HG02981 (cell line): ENCODE data around the gene CACFD1.

ENCODE experiments used
- ATAC-seq: cut with Tn5 transposase; IDR thresholded peaks from one replicate; pipeline ENCODE4 v1.9.1; 2021; ENCODE audit warnings: mild to moderate bottlenecking, moderate library complexity; ENCODE audit not compliant: unreplicated experiment

The CACFD1 gene

DNA sequence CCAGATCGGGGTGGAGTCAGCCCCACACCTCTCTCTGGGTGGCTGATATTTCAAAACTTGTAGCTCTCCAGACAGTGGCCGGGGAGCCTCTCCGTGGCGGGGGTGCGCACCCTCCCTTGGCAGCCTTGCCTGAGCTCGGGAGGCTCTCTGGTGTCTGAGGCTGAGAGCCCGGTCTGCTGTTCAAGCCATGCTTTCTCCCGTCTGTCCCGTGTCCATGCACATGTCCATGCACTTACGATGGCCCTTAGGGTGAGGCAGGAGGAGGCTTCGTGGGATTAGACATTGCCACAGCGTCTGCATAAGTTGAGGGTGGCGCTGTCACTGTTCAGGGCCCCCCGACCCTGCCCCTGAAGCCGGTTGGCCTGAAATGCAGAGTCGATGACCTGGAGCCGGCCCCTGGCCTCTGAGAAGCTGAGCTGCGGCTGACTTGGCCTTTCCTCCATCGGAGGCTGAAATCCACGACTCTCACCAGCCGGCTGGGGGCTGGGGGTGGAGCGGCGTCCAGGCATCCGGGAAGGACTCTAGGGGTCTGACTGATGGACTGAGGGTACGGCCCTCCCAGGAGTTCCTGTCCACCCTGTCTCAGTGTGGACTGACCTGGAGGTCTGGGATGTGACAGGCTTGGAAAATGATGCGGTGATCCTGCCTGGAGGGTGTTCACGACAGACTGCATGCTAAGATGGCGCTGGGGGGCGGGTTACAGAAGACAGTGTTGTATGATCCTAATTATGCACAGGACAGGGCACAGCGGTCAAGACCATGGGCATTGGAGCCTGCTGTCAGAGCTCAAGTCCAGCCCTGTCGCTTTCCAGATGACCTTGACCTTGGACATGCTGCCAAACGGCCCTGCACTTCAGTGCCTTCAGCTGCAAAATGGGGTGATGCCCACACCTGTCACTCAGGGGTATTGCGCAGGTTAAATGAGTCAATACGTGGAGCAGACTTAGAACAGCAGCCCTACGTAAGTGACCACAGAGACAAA lies 37.4 kb downstream of the CACFD1 start:
- ATAC-seq, result no peak

DNA sequence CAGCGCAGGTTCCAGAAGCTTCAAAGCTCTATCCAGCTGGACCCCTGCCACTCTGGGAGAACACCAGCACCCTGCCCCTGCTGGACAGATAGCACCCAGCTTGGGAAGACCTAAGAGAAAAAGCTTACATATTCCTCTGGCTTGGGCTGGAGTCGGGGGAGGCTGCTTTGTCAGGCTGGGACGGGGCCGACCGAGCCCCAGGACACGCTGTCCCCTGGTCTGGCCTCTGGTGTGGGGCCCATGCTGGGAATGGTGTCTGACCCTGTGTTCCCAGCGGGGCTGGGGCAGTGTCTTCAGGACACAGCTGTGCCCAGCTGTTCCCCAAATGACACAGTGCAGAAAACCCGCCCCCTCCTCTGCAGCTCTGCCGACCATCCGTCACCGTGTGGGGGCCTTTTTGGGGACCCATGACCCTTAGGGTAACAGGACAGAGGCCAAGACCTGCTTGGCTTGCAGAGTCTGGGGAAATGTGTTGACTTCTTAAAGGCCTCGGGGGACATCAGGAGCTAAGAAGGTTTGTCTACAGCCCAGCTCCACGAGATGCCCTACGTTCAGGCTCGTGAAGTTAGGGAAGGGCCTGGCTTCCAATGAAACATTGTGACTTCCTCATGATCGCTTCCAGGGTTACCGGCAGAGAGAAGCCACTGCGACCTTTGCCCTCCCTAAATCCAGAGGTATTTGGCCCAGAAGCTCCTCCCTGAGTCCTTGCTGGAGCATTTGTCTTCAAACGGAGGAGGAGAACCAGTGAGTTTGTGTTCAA lies 39.5 kb downstream of the CACFD1 start:
- ATAC-seq, result no peak

DNA sequence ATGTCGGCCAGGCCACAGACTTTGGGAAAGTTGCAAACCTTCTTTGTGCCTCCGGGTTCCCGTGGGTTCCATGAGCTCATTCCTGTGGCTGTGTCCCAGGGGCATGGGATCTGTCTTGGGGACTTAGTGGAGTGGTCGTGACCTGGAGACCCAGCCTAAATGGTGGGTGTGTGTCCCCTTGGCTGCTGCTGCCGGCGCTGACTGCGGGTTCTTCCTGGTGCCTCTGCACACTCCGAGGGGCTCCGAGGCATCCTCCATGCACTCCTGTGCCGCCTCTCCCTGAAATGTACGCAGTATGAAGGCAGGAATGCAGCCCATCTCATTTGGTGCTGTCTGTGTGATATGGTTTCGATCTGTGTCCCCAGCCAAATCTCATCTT lies 40.1 kb downstream of the CACFD1 start:
- ATAC-seq, result no peak

DNA sequence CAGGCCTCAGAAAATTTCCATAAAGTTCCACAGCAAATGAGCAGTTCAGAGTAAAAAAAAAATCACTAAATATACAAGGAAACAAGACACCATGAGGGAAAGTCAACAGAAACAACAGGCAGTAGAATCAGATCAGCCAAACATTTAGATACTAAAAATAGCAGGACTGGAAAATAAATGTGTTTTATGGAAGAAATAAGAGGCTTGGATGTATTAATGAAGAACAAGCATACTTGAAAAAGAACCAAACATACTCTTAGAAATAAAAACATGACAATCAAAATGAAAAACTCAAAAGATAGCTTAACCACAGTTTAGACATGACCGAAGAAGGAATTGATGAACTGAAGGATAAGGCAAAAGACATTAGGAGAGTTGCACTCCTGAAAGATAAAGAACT lies 42.3 kb downstream of the CACFD1 start:
- no peak for ATAC-seq

GRCh38 chr9:133505186-133505830 lies 45.5 kb downstream of the CACFD1 start:
- ATAC-seq, result no peak

DNA sequence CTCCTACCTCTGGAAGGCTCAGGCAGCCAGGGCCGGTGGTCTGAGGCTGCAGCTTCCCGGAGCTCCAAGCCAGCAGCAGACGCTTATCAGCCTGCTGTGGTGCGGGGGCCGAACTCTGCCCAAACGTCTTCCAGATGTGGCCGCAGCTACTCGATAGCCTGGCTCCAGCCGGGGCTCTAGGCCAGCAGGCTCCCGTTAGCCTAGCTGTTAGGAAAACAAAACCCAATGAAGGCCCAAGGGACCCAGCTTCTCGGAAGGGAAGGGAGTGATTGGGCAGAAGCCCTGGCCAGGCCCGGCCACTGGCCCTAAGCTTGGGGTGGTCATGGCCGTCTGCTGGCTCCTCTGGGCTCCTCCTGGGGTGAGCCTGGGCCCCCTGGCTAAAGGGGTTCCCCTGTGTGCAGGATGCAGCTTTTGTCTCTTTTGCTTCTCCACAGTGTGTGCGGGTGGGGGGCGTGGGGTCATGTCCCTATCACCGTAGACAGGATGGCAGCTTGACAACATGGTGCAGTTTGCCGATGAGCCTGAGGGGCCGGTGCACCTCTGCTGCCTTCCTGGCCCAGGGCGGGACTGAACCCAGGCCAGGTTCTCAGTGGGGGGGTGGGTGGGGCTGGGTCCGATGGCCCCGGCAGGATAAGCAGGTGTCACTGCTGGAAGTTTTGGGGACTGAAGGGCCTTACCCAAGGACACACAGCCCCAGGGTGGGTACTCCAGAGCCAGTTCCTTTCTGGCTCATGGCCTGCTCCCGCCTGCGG lies 46.3 kb downstream of the CACFD1 start:
- no peak for ATAC-seq

DNA sequence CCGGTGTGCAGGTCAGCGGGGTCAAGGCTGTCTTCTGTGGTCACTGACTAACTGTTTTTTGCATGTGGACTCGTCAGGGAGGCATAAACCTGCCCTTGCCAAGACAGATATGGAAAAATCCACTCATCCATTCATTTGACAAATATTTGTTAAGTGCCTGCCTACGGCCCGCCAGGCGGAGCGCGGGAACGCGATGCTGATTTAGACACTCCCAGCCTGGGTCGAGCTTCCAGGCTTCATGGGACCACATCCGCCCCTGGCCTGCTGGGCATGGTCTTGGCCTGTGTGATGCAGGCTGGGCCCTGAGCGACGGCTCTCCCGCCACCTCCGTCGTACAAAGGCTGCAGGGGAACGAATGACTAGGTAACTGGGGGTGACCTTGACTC lies 46.9 kb downstream of the CACFD1 start:
- no peak for ATAC-seq

- ATAC-seq, result no peak
Measured at GRCh38 chr9:133507246-133507965, 47.6 kb downstream of the CACFD1 start.

- ATAC-seq, result no peak
Measured at GRCh38 chr9:133508046-133508445, 48.3 kb downstream of the CACFD1 start.

- ATAC-seq, result no peak
Measured at GRCh38 chr9:133509179-133510083, 49.7 kb downstream of the CACFD1 start.

GRCh38 chr9:133510926-133511505 lies 51.2 kb downstream of the CACFD1 start:
- ATAC-seq, result no peak

DNA sequence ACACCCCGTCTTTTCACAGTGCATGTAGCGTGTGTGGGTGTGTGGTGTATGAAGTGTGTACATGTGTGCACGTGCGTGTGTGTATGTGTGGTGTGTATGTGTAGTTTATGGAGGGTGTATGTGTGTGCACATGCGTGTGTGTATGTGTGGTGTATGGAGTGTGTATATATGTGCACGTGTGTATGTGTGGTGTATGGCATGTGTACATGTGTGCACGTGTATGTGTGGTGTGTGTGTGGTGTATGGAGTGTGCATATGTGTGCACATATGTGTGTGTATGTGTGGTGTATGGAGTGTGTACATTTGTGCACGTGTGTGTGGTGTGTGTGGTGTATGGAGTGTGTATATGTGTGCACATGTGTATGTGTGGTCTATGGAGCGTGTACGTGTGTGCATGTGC lies 51.8 kb downstream of the CACFD1 start:
- ATAC-seq, result no peak

- no peak for ATAC-seq
Measured at GRCh38 chr9:133512253-133513213, 52.8 kb downstream of the CACFD1 start.

DNA sequence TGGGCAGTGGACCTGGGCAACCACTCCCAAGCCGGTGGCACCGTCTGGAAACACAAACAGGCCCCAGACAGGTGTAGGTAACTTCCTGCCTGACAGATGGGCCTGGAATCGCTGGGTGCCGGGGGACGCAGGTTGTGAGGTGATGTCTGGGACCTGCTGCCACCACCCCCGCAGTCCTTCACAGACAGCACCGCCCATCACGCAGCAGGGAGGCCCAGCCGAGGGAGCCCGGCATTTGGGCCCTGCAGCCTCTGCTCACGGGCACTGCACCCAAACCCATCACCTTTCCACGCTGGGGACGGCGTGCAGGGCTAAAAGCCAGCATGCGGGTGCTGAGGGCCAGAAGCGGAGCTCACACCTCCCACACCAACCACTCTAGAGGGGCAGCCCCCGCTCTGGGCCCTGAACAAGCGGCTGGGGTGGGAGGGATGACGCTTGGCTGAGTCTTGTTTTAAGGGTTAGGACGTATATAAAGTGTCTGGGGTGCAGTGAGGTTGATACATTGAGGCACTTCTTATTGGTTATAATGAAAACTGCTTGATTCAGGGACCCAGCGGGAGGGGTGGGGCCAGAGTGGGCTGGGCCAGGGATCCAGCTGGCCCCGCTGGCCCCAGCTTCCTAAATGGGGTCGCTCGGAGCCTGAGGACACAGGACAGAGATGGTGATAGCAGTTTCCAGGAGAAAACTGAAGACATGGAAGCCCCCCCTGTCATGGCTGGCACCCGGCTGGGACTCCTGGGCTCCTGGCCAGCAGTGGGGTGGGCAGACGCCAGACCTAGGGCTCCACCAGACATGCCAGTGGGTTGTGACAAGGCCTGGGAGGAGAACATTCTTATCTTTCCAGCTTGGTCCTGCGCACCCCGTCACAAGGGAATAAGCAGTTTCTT lies 53.7 kb downstream of the CACFD1 start:
- ATAC-seq, result no peak

DNA sequence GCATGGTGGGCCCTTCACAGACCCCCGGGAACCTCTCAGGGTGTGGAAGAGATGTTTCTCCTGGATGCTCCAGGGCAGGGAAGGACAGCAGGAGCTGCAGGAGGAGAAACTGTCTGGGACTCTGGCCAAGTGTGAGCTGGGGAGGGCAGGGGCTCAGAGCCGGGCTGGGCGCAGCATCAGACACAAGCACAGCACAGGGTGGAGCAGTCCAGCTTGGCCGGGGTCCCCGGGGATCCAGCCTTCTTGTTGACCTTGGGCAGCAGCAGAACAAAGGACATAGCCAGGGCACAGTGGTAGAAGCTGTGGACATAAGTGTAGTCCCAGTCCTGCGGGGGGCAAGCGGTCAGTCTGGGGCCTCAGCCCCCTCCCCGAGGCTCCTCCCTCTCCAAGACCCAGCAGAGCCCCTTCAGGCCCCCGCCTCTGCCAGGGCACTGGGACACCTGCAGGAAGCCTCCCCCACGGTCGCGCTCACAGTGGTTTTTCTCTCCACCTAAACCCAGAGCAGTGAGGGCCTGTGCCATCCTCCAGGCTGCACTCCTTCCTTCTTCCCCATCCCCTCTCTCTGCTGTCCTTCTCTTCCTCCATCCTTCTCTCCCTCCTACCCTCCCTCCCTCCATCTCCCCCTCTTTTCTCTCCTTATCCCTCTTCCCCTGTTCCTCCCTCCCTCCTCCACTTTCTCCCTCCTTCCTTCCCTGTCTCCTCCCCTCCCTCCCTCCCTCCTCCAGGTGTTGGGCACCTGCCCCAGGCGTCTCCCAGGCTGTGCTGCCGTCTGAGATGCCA lies 54.9 kb downstream of the CACFD1 start:
- ATAC-seq, result no peak

- no peak for ATAC-seq
Measured at GRCh38 chr9:133515240-133515610, 55.4 kb downstream of the CACFD1 start.
